K562 (cell line): Measurements from ENCODE around the gene CLEC10A. TPM values are rescaled to one million over a fixed set of nuclear protein-coding genes. Genes with fewer than 3 reads are reported as not detected.

Experiments used
- ATAC-seq: fragments of 200-7000 bp; cut with Tn5 transposase; 3 replicates; pipeline ENCODE4 v1.9.1; 2020; ENCODE audit warnings: moderate library complexity
- BruUV-seq: library from RNA; stranded (reverse); fragments of 400-500 nt; replicated peaks from 2 replicates; lab custom pipeline; 2021; lab: Mats Ljungman, UMichigan
- CTCF ChIA-PET: fragments of 300-600 bp; formaldehyde crosslinking; extraction: SDS; loops from one replicate; lab custom pipeline; 2021; ENCODE audit warnings: low intra/inter-chr PET ratio; lab: Yijun Ruan, JAX
- POLR2A ChIA-PET: fragments of 300-600, 350-650 bp; sonication (Branson Sonifier 250); formaldehyde crosslinking; extraction: SDS; loops from one replicate; lab custom pipeline; 2021; ENCODE audit warnings: antibody characterized with exemption, inconsistent platforms; lab: Yijun Ruan, JAX
- DNase-seq, 4 experiments: peaks; one replicate each; pipeline versions ENCODE4 v3.0.0 to v3.0.0-alpha.2; 2011 to 2018; ENCODE audit warnings: low spot score in 3 of 4, mixed read lengths in 3 of 4; ENCODE audit errors: extremely low read depth in 1 of 4
- FAIRE-seq: peaks from 2 replicates; lab custom pipeline; 2011; peaks lifted over from hg19 to GRCh38; lab: Jason Lieb, UNC
- H2AFZ ChIP-seq: 2 replicates; pipeline ENCODE4 v1.6.0; 2011; ENCODE audit warnings: low read depth, low read length, control low read depth, inconsistent platforms
- H3K27ac ChIP-seq: fragments of 200-600 bp; 3 replicates; pipeline ENCODE4 v1.8.0; 2011; ENCODE audit warnings: low read depth, mild to moderate bottlenecking, control low read depth, inconsistent platforms, low read length, moderate library complexity, mixed read lengths; ENCODE audit errors: extremely low read depth
- H3K27me3 ChIP-seq, 2 experiments: fragments of 300-600 bp in 1 of 2; 2 replicates in 1 of 2; 3 replicates in 1 of 2; pipeline versions ENCODE4 v1.6.0 to v1.8.0; 2011; ENCODE audit warnings: inconsistent platforms in 2 of 2, low read length in 2 of 2, mild to moderate bottlenecking in 1 of 2, mixed read lengths in 1 of 2, moderate library complexity in 1 of 2; ENCODE audit not compliant: control insufficient read depth in 2 of 2, insufficient read depth in 2 of 2
- H3K36me3 ChIP-seq: fragments of 300-600 bp; 3 replicates; pipeline ENCODE4 v1.8.0; 2011; ENCODE audit warnings: mild to moderate bottlenecking, low read length, inconsistent platforms; ENCODE audit not compliant: control insufficient read depth, insufficient read depth
- H3K4me1 ChIP-seq, 2 experiments: fragments of 200-600 bp in 1 of 2; replicated peaks in 1 of 2; 2 replicates in 1 of 2; 3 replicates in 1 of 2; pipeline versions ENCODE4 v1.5.1 to v1.8.0; 2011; ENCODE audit warnings: inconsistent platforms in 2 of 2, low read length in 2 of 2, mild to moderate bottlenecking in 1 of 2, mixed read lengths in 1 of 2, moderate library complexity in 1 of 2; ENCODE audit not compliant: control insufficient read depth in 2 of 2, insufficient read depth in 2 of 2
- H3K4me2 ChIP-seq: 2 replicates; pipeline ENCODE4 v1.6.1; 2011; ENCODE audit warnings: low read length, control low read depth, inconsistent platforms, mixed read lengths; ENCODE audit not compliant: insufficient read depth
- H3K4me3 ChIP-seq: fragments of 200-600 bp; sonication (generic), shearing (Covaris generic); 2 replicates; pipeline ENCODE4 v1.5.1; 2016; ENCODE audit warnings: control low read depth, inconsistent platforms
- H3K79me2 ChIP-seq: fragments of 200-600 bp; 3 replicates; pipeline ENCODE4 v1.8.0; 2011; ENCODE audit warnings: low read length, inconsistent platforms; ENCODE audit not compliant: control insufficient read depth, insufficient read depth
- H3K9ac ChIP-seq, 2 experiments: 2 replicates each; pipeline versions ENCODE4 v1.6.0 to v1.6.1; 2011; ENCODE audit warnings: low read depth in 2 of 2, low read length in 2 of 2, control low read depth in 1 of 2, inconsistent platforms in 1 of 2, mild to moderate bottlenecking in 1 of 2, mixed read lengths in 1 of 2; ENCODE audit not compliant: insufficient read depth in 1 of 2
- H3K9me1 ChIP-seq: one replicate; pipeline ENCODE4 v1.6.0; 2011; ENCODE audit warnings: inconsistent platforms, mild to moderate bottlenecking, low read length, moderate library complexity; ENCODE audit not compliant: control insufficient read depth, insufficient read depth
- H3K9me3 ChIP-seq: replicated peaks from 2 replicates; pipeline ENCODE4 v1.5.1; 2011; ENCODE audit warnings: low read depth, low read length, inconsistent platforms; ENCODE audit not compliant: control insufficient read depth, insufficient read depth
- H4K20me1 ChIP-seq: replicated peaks from 2 replicates; pipeline ENCODE4 v1.6.1; 2011; ENCODE audit warnings: low read length, inconsistent platforms, mixed read lengths; ENCODE audit not compliant: control insufficient read depth, insufficient read depth
- ATF4 ChIP-seq: fragments of 450-650 bp; formaldehyde crosslinking; IDR thresholded peaks from 2 replicates; pipeline ENCODE4 v1.4.0; 2022; ENCODE audit warnings: mild to moderate bottlenecking, moderate library complexity
- BRF1 ChIP-seq: IDR thresholded peaks from 3 replicates; pipeline ENCODE4 v1.6.1; 2011; ENCODE audit warnings: borderline replicate concordance, mild to moderate bottlenecking; ENCODE audit not compliant: insufficient read length; ENCODE audit errors: extremely low read depth
- DPF2 ChIP-seq: fragments of 450-650 bp; IDR thresholded peaks from 2 replicates; pipeline ENCODE4 v1.6.1; 2016
- HDAC3 ChIP-seq: fragments of 450-650 bp; IDR thresholded peaks from 2 replicates; pipeline ENCODE4 v1.6.1; 2018; ENCODE audit warnings: borderline replicate concordance, mild to moderate bottlenecking, moderate library complexity; ENCODE audit not compliant: partially characterized antibody
- HMGXB4 ChIP-seq: sonication (generic); formaldehyde crosslinking; IDR thresholded peaks from 2 replicates; pipeline ENCODE4 v1.8.1; 2023; ENCODE audit warnings: mild to moderate bottlenecking, missing genetic modification reagents
- MAFK ChIP-seq: IDR thresholded peaks from 2 replicates; pipeline ENCODE4 v1.6.1; 2011; ENCODE audit warnings: low read length, improper control_type of control experiment
- NELFE ChIP-seq: IDR thresholded peaks from 2 replicates; pipeline ENCODE4 v1.6.1; 2011; ENCODE audit warnings: mild to moderate bottlenecking; ENCODE audit not compliant: insufficient read depth, insufficient read length
- RCOR1 ChIP-seq, 2 experiments: IDR thresholded peaks; 2 replicates each; pipeline ENCODE4 v1.6.1; 2012; ENCODE audit warnings: low read depth in 2 of 2, low read length in 2 of 2, borderline replicate concordance in 1 of 2, improper control_type of control experiment in 1 of 2
- TOE1 ChIP-seq, 2 experiments: fragments of 450-650 bp in 1 of 2; sonication (generic) in 1 of 2; formaldehyde crosslinking in 1 of 2; IDR thresholded peaks; 2 replicates each; pipeline versions ENCODE4 v1.7.1 to v1.8.0; 2016 to 2022; ENCODE audit warnings: borderline replicate concordance in 2 of 2, mild to moderate bottlenecking in 2 of 2, antibody characterized with exemption in 1 of 2, inconsistent platforms in 1 of 2, low read depth in 1 of 2, missing genetic modification reagents in 1 of 2, moderate library complexity in 1 of 2
- ZFP36 ChIP-seq: fragments of 150-350 bp; IDR thresholded peaks from 2 replicates; pipeline ENCODE4 v1.6.1; 2018; ENCODE audit warnings: low read length, low read depth; ENCODE audit not compliant: partially characterized antibody
- ZNF175 ChIP-seq: fragments of 200-800 bp; sonication (Bioruptor generic); IDR thresholded peaks from 2 replicates; pipeline ENCODE4 v1.6.1; 2016; ENCODE audit warnings: low read depth, mild to moderate bottlenecking, missing genetic modification characterization, missing compliant biosample characterization
- ZNF589 ChIP-seq: fragments of 200-800 bp; sonication (Bioruptor generic); IDR thresholded peaks from 2 replicates; pipeline ENCODE4 v1.6.1; 2016; ENCODE audit warnings: low read depth, missing genetic modification characterization, missing compliant biosample characterization
- WGBS: fragments of 100-300 bp; shearing (Covaris generic); methylation state at CpG from one replicate; pipeline ENCODE4 v1.1.6; 2016; ENCODE audit warnings: low coverage, mixed read lengths; ENCODE audit not compliant: insufficient coverage; ENCODE audit errors: missing lambda C conversion rate; 5-methylcytosine and 5-hydroxymethylcytosine counted together
- in situ Hi-C: fragments of 300-500 bp; cut with MboI; formaldehyde crosslinking; loops from 4 replicates; pipeline ENCODE4 v1.15.0; 2018; ENCODE audit warnings: inconsistent platforms, mixed read lengths
- intact Hi-C: fragments of 100-400 bp; cut with micrococcal nuclease; formaldehyde crosslinking; loops from 2 replicates; pipeline ENCODE4 v1.14.2; 2022
- polyA plus RNA-seq, 8 experiments: library from polyadenylated mRNA; depleted of rRNA in 4 of 8; stranded (reverse) in 5 of 8; unstranded in 3 of 8; fragments of >200 nt; fragmentation: Nextera tagmentation in 2 of 8; fragmentation: Illumina TruSeq in 1 of 8; extraction: Ambion mirVana in 2 of 8; extraction: Trizol in 1 of 8; gene quantifications; 2 replicates each; pipeline versions ENCODE4 v1.2.1 to v1.2.3, GENCODE V29; 2011 to 2014; ENCODE audit warnings: inconsistent platforms in 1 of 8, missing spikeins in 1 of 8
- total RNA-seq, 7 experiments: library from RNA; depleted of rRNA in 6 of 7; stranded (reverse); fragments of >200 nt in 6 of 7; fragmentation: Illumina TruSeq in 2 of 7; extraction: Trizol in 2 of 7; gene quantifications; 2 replicates each; pipeline versions ENCODE4 v1.2.1 to v1.2.3, GENCODE V29; 2011 to 2021; ENCODE audit warnings: low replicate concordance in 1 of 7

Gene CLEC10A
- total and polyA plus RNA-seq, 9 of the 15 experiments (the other 6 are each of a cell fraction or from before 2014, with no cell fraction given), result 0.04 to 0.11 (median 0.05) TPM; not detected in 6

GRCh38 chr17:7058831-7059447, 21.1 kb downstream of the CLEC10A start (continued):
- no peak for TF ChIP-seq ZFP36
- no peak for TF ChIP-seq BRF1

GRCh38 chr17:7056386-7056785, 23.7 kb downstream of the CLEC10A start:
- no peak for DNase-seq
- ChIA-PET CTCF (no interaction called here), POLR2A (no interaction called here)
- H3K9me3 ChIP-seq, result no peaks in the 10 kb centered on the region
- no peak for FAIRE-seq
- no peaks in the 10 kb centered on the region for H3K9me1 ChIP-seq
- H3K4me2 ChIP-seq, result no peak overlapping the region
- no peak overlapping the region for H2AFZ ChIP-seq
- intact Hi-C loops (no loop called here), in situ Hi-C loops (no loop called here)
- no peak for TF ChIP-seq DPF2
- TF ChIP-seq NELFE, result no peak
- no peak for TF ChIP-seq ZNF589 (CRISPR knock-in tag)
- TF ChIP-seq RCOR1 (IDR thresholded peaks at IDR 0.05; ENCODE audit: borderline replicate concordance in 1 of 2, low read depth in 2 of 2, low read length in 2 of 2), result no peak
- no peak for TF ChIP-seq HMGXB4 (CRISPR knock-in tag)
- no peak for TF ChIP-seq MAFK
- no peak for TF ChIP-seq ATF4
- no peak for TF ChIP-seq ZNF175 (CRISPR knock-in tag)
- TF ChIP-seq HDAC3, result no peak
- TF ChIP-seq TOE1 (IDR thresholded peaks at IDR 0.05; ENCODE audit: borderline replicate concordance), result no peak
- no peak for TF ChIP-seq TOE1 (CRISPR knock-in tag; IDR thresholded peaks at IDR 0.05; ENCODE audit: borderline replicate concordance, low read depth)
- H3K27me3 ChIP-seq, result peaks cover 13 to 15% of the 10 kb centered on the region in 2 experiments
- 4% methylated on average over 4 of the region's 4 CpGs for WGBS
- BruUV-seq, result no TSS peak
- H3K79me2 ChIP-seq, result no peaks in the 10 kb centered on the region
- no peak for ATAC-seq
- 0 out of 2 replicates have a peak, but pooled peaks cover 2% of the 10 kb centered on the region for H4K20me1 ChIP-seq
- H3K36me3 ChIP-seq, result no peaks in the 10 kb centered on the region
- no peak overlapping the region for H3K9ac ChIP-seq
- no peak overlapping the region for H3K4me3 ChIP-seq
- no peaks in the 10 kb centered on the region; a peak in 1 of 5 replicates for H3K4me1 ChIP-seq
- H3K27ac ChIP-seq, result no peak overlapping the region
